ENCODE results near the gene DLG2.
"Not testable (repeated sequence)": the region's sequence is repeated elsewhere in the genome, so short reads cannot be mapped to it uniquely, and the experiment has no call there.

Gene DLG2

GRCh38 chr11:85431319-85431718 is 195.8 kb downstream of the DLG2 start:
- no peak for DNase-seq

- DNase-seq: no peak
Observed at GRCh38 chr11:85423794-85424193, 203.3 kb downstream of the DLG2 start.

GRCh38 chr11:85423316-85423715 is 203.8 kb downstream of the DLG2 start:
- DNase-seq: no peak

- DNase-seq: no peak
Observed at GRCh38 chr11:85414175-85414574, 213.0 kb downstream of the DLG2 start.

- no peak for DNase-seq
Observed at GRCh38 chr11:85407648-85408047, 219.5 kb downstream of the DLG2 start.

- DNase-seq: no peak
Observed at GRCh38 chr11:85406841-85407240, 220.3 kb downstream of the DLG2 start.

- no peak for DNase-seq
Observed at GRCh38 chr11:85406316-85406715, 220.8 kb downstream of the DLG2 start.

GRCh38 chr11:85395515-85396055 is 231.6 kb downstream of the DLG2 start:
- DNase-seq: not testable (repeated sequence)

- no peak for DNase-seq
Observed at GRCh38 chr11:85394283-85394682, 232.9 kb downstream of the DLG2 start.

- DNase-seq: no peak
Observed at GRCh38 chr11:85391141-85391540, 236.0 kb downstream of the DLG2 start.

GRCh38 chr11:85385547-85385946 is 241.6 kb downstream of the DLG2 start:
- no peak for DNase-seq

GRCh38 chr11:85385111-85385510 is 242.0 kb downstream of the DLG2 start:
- no peak for DNase-seq

- DNase-seq: no peak
Observed at GRCh38 chr11:85379066-85379465, 248.1 kb downstream of the DLG2 start.

- DNase-seq: no peak
Observed at GRCh38 chr11:85377901-85378300, 249.2 kb downstream of the DLG2 start.

- DNase-seq: no peak
Observed at GRCh38 chr11:85359859-85360258, 267.3 kb downstream of the DLG2 start.

GRCh38 chr11:85355921-85356320 is 271.2 kb downstream of the DLG2 start:
- no peak for DNase-seq

GRCh38 chr11:85349539-85349938 is 277.6 kb downstream of the DLG2 start:
- not testable (repeated sequence) for DNase-seq

- no peak for DNase-seq
Observed at GRCh38 chr11:85348945-85349344, 278.2 kb downstream of the DLG2 start.

- DNase-seq: no peak
Observed at GRCh38 chr11:85347291-85347690, 279.9 kb downstream of the DLG2 start.

- no peak for DNase-seq
Observed at GRCh38 chr11:85346484-85346883, 280.7 kb downstream of the DLG2 start.

- not testable (repeated sequence) for DNase-seq
Observed at GRCh38 chr11:85340846-85341245, 286.3 kb downstream of the DLG2 start.

- no peak for DNase-seq
Observed at GRCh38 chr11:85318573-85318972, 308.6 kb downstream of the DLG2 start.

- DNase-seq: no peak
Observed at GRCh38 chr11:85316967-85317366, 310.2 kb downstream of the DLG2 start.

- DNase-seq: no peak
Observed at GRCh38 chr11:85313741-85314140, 313.4 kb downstream of the DLG2 start.

GRCh38 chr11:85310479-85310878 is 316.7 kb downstream of the DLG2 start:
- DNase-seq: no peak

- DNase-seq: no peak
Observed at GRCh38 chr11:85307366-85307765, 319.8 kb downstream of the DLG2 start.
